Central memory CD8-positive, alpha-beta T cell (primary cell): ENCODE measurements around the gene INTS1.

Experiments
- ATAC-seq: fragments of 150-1000 bp; cut with Tn5 transposase; replicated peaks from 2 replicates; pipeline ENCODE4 v1.10.0; 2022; ENCODE audit warnings: mild to moderate bottlenecking, moderate FRiP score, moderate number of reproducible peaks; ENCODE audit not compliant: poor library complexity, severe bottlenecking; ENCODE audit errors: extremely low read depth
- DNase-seq, 2 donors: peaks; one replicate each; pipeline ENCODE4 v3.0.0; 2021; ENCODE audit warnings: low spot score in 2 of 2
- H3K27ac Mint-ChIP-seq: one replicate; pipeline ENCODE4 v1.8.0; 2022; ENCODE audit warnings: low read depth, mild to moderate bottlenecking, moderate library complexity, mixed read lengths
- H3K27me3 Mint-ChIP-seq: one replicate; pipeline ENCODE4 v1.8.0; 2022; ENCODE audit warnings: mixed read lengths
- H3K36me3 Mint-ChIP-seq: one replicate; pipeline ENCODE4 v1.8.0; 2022; ENCODE audit warnings: mild to moderate bottlenecking, moderate library complexity, mixed read lengths; ENCODE audit not compliant: insufficient read depth
- H3K4me1 Mint-ChIP-seq: one replicate; pipeline ENCODE4 v1.8.0; 2022; ENCODE audit warnings: mixed read lengths
- H3K4me3 Mint-ChIP-seq: one replicate; pipeline ENCODE4 v1.8.0; 2022; ENCODE audit warnings: mild to moderate bottlenecking, moderate library complexity, mixed read lengths
- H3K9me3 Mint-ChIP-seq: one replicate; pipeline ENCODE4 v1.8.0; 2022; ENCODE audit warnings: mixed read lengths

Gene INTS1

GRCh38 chr7:1438208-1438607, 66.0 kb downstream of the INTS1 start:
- DNase-seq (no peak), ATAC-seq (no peak)
- Mint-ChIP-seq H3K9me3 (no peaks in the 10 kb centered on the region), H3K36me3 (no peaks in the 10 kb centered on the region), H3K27ac (no peak overlapping the region), H3K4me1 (no peaks in the 10 kb centered on the region), H3K27me3 (peaks cover under 1% of the 10 kb centered on the region), H3K4me3 (no peak overlapping the region)

- H3K36me3 Mint-ChIP-seq: peaks cover 1% of the 10 kb centered on the region
- ATAC-seq (no peak), DNase-seq (no peak)
- no peaks in the 10 kb centered on the region for H3K9me3 Mint-ChIP-seq
- peaks cover 9% of the 10 kb centered on the region for H3K27me3 Mint-ChIP-seq
- H3K4me1 Mint-ChIP-seq: peaks cover 4% of the 10 kb centered on the region
- no peak overlapping the region for H3K27ac Mint-ChIP-seq
- no peak overlapping the region for H3K4me3 Mint-ChIP-seq
Observed at GRCh38 chr7:1437155-1437880, 66.9 kb downstream of the INTS1 start.

GRCh38 chr7:1436608-1437007, 67.6 kb downstream of the INTS1 start:
- Mint-ChIP-seq H3K4me3 (no peak overlapping the region), H3K27me3 (peaks cover 13% of the 10 kb centered on the region), H3K9me3 (no peaks in the 10 kb centered on the region), H3K36me3 (peaks cover 2% of the 10 kb centered on the region), H3K4me1 (peaks cover 7% of the 10 kb centered on the region), H3K27ac (no peak overlapping the region)
- ATAC-seq: no peak
- DNase-seq: no peak

- Mint-ChIP-seq H3K36me3 (peaks cover 4% of the 10 kb centered on the region), H3K9me3 (no peaks in the 10 kb centered on the region), H3K27ac (no peak overlapping the region), H3K27me3 (peaks cover 13% of the 10 kb centered on the region), H3K4me3 (no peak overlapping the region), H3K4me1 (peaks cover 7% of the 10 kb centered on the region)
- no peak for DNase-seq
- no peak for ATAC-seq
Observed at GRCh38 chr7:1434891-1435670, 69.1 kb downstream of the INTS1 start.

GRCh38 chr7:1434165-1434718, 69.9 kb downstream of the INTS1 start:
- no peaks in the 10 kb centered on the region for H3K9me3 Mint-ChIP-seq
- no peak overlapping the region for H3K4me3 Mint-ChIP-seq
- DNase-seq: no peak
- H3K36me3 Mint-ChIP-seq: peaks cover 4% of the 10 kb centered on the region
- peaks cover 13% of the 10 kb centered on the region for H3K27me3 Mint-ChIP-seq
- H3K27ac Mint-ChIP-seq: no peak overlapping the region
- peaks cover 7% of the 10 kb centered on the region for H3K4me1 Mint-ChIP-seq
- no peak for ATAC-seq

- peaks cover 4% of the 10 kb centered on the region for H3K36me3 Mint-ChIP-seq
- peaks cover 13% of the 10 kb centered on the region for H3K27me3 Mint-ChIP-seq
- H3K4me1 Mint-ChIP-seq: peaks cover 7% of the 10 kb centered on the region
- DNase-seq: no peak
- no peak for ATAC-seq
- no peak overlapping the region for H3K4me3 Mint-ChIP-seq
- H3K27ac Mint-ChIP-seq: no peak overlapping the region
- no peaks in the 10 kb centered on the region for H3K9me3 Mint-ChIP-seq
Observed at GRCh38 chr7:1433128-1433920, 70.9 kb downstream of the INTS1 start.

GRCh38 chr7:1432411-1433082, 71.6 kb downstream of the INTS1 start:
- DNase-seq (peak; percentile 66 to 83), ATAC-seq (peak; percentile 43)
- H3K27me3 Mint-ChIP-seq: peaks cover 13% of the 10 kb centered on the region
- H3K4me1 Mint-ChIP-seq: peaks cover 7% of the 10 kb centered on the region
- H3K27ac Mint-ChIP-seq: peak overlapping the region; percentile 70
- peaks cover 4% of the 10 kb centered on the region for H3K36me3 Mint-ChIP-seq
- H3K4me3 Mint-ChIP-seq: no peak overlapping the region
- H3K9me3 Mint-ChIP-seq: no peaks in the 10 kb centered on the region

GRCh38 chr7:1431634-1432380, 72.4 kb downstream of the INTS1 start:
- Mint-ChIP-seq H3K27ac (peak overlapping the region; percentile 70), H3K36me3 (peaks cover 4% of the 10 kb centered on the region), H3K27me3 (peaks cover 13% of the 10 kb centered on the region), H3K9me3 (no peaks in the 10 kb centered on the region), H3K4me1 (peaks cover 7% of the 10 kb centered on the region), H3K4me3 (no peak overlapping the region)
- DNase-seq: no peak
- ATAC-seq: no peak

- Mint-ChIP-seq H3K27me3 (peaks cover 13% of the 10 kb centered on the region), H3K36me3 (peaks cover 4% of the 10 kb centered on the region), H3K4me1 (peaks cover 7% of the 10 kb centered on the region), H3K4me3 (no peak overlapping the region), H3K9me3 (no peaks in the 10 kb centered on the region), H3K27ac (no peak overlapping the region)
- DNase-seq (no peak), ATAC-seq (no peak)
Observed at GRCh38 chr7:1431226-1431625, 73.0 kb downstream of the INTS1 start.

GRCh38 chr7:1430056-1430845, 73.9 kb downstream of the INTS1 start:
- Mint-ChIP-seq H3K27ac (no peak overlapping the region), H3K4me3 (no peak overlapping the region), H3K27me3 (peaks cover 13% of the 10 kb centered on the region), H3K36me3 (peaks cover 4% of the 10 kb centered on the region), H3K4me1 (peaks cover 7% of the 10 kb centered on the region), H3K9me3 (no peaks in the 10 kb centered on the region)
- ATAC-seq (no peak), DNase-seq (no peak)

GRCh38 chr7:1428941-1429501, 75.2 kb downstream of the INTS1 start:
- H3K36me3 Mint-ChIP-seq: peaks cover 4% of the 10 kb centered on the region
- no peak overlapping the region for H3K4me3 Mint-ChIP-seq
- H3K27ac Mint-ChIP-seq: no peak overlapping the region
- peaks cover 13% of the 10 kb centered on the region for H3K27me3 Mint-ChIP-seq
- DNase-seq (no peak), ATAC-seq (no peak)
- peaks cover 7% of the 10 kb centered on the region for H3K4me1 Mint-ChIP-seq
- no peaks in the 10 kb centered on the region for H3K9me3 Mint-ChIP-seq
